Tibial nerve (tissue), 4 donors: ENCODE measurements around the gene IRF5. TPM values are rescaled to one million over a fixed set of nuclear protein-coding genes. Genes with fewer than 3 reads are reported as not detected.
"Not testable (repeated sequence)": the region's sequence is repeated elsewhere in the genome, so short reads cannot be mapped to it uniquely, and the experiment has no call there.

Source experiments
- DNase-seq, 2 donors: peaks; one replicate each; pipeline ENCODE4 v3.0.0-alpha.2; 2019; ENCODE audit warnings: low spot score in 2 of 2
- H3K27ac ChIP-seq, 4 donors: fragments of 200-600 bp; sonication (generic) in 3 of 4; one replicate each; pipeline ENCODE4 v1.5.1; 2017 to 2019; ENCODE audit warnings: mild to moderate bottlenecking in 1 of 4
- H3K27me3 ChIP-seq, 2 donors: fragments of 200-600 bp; sonication (generic) in 1 of 2; one replicate each; pipeline versions ENCODE4 v1.5.1 to v1.6.0; 2017 to 2019
- H3K36me3 ChIP-seq, 3 donors: fragments of 200-600 bp; sonication (generic); one replicate each; pipeline ENCODE4 v1.5.1; 2018 to 2019
- H3K4me1 ChIP-seq, 4 donors: fragments of 200-600 bp; sonication (generic) in 3 of 4; one replicate each; pipeline ENCODE4 v1.5.1; 2017 to 2019
- H3K4me3 ChIP-seq, 4 donors: fragments of 200-600 bp; sonication (generic) in 3 of 4; one replicate each; pipeline ENCODE4 v1.5.1; 2017 to 2019; ENCODE audit warnings: mild to moderate bottlenecking in 1 of 4, moderate library complexity in 1 of 4
- H3K9me3 ChIP-seq, 4 donors: fragments of 200-600 bp; sonication (generic) in 3 of 4; one replicate each; pipeline ENCODE4 v1.5.1; 2017 to 2019
- CTCF ChIP-seq, 5 experiments: fragments of 200-600 bp in 3 of 5; fragments of 450-650 bp in 2 of 5; sonication (generic) in 3 of 5; IDR thresholded peaks; one replicate each; pipeline ENCODE4 v1.5.1; 2016 to 2019; ENCODE audit warnings: antibody characterized with exemption in 5 of 5, mild to moderate bottlenecking in 3 of 5, moderate library complexity in 2 of 5
- EP300 ChIP-seq, 2 donors: sonication (generic); formaldehyde crosslinking; IDR thresholded peaks; one replicate each; pipeline ENCODE4 v1.6.1; 2017; ENCODE audit warnings: antibody characterized with exemption in 2 of 2, mild to moderate bottlenecking in 1 of 2
- POLR2A ChIP-seq, 2 donors: fragments of 450-650 bp; IDR thresholded peaks; one replicate each; pipeline ENCODE4 v1.6.1; 2017; ENCODE audit warnings: antibody characterized with exemption in 2 of 2, mild to moderate bottlenecking in 2 of 2, moderate library complexity in 2 of 2
- WGBS, 2 donors: methylation state at CpG; one replicate each; pipeline ENCODE4 v1.1.5; 2018; 5-methylcytosine and 5-hydroxymethylcytosine counted together
- total RNA-seq, 4 donors: library from RNA; depleted of rRNA; stranded (reverse); fragments of >200 nt; gene quantifications; one replicate each; pipeline ENCODE4 v1.1.0, GENCODE V29; 2016

IRF5 gene
- total RNA-seq, 4 donors from 2014 or later, result 7.8 to 28.8 (median 15.0) TPM

- Histone ChIP-seq H3K4me3 (peak overlapping the region in 3 of 4 donors; percentile 3 to 60 (median 12)), H3K4me1 (peaks cover 0 to 22% (median 9%) of the 10 kb centered on the region in 4 donors), H3K27me3 (peaks cover 0 to 29% of the 10 kb centered on the region in 2 donors), H3K36me3 (no peaks in the 10 kb centered on the region), H3K9me3 (no peaks in the 10 kb centered on the region), H3K27ac (peak overlapping the region in 2 of 4 donors; percentile 2 to 40)
- TF ChIP-seq POLR2A (IDR thresholded peaks at IDR 0.05) (no peak), CTCF (IDR thresholded peaks at IDR 0.05) (no peak)
- 61 to 64% methylated on average over 17 of the region's 18 CpGs for WGBS, 2 donors
- no peak for DNase-seq
Observed at GRCh38 chr7:128939861-128940410, 2.2 kb downstream of the IRF5 start.

- Histone ChIP-seq H3K4me3 (peak overlapping the region in 2 of 4 donors; percentile 12 to 60), H3K9me3 (no peaks in the 10 kb centered on the region), H3K27ac (peak overlapping the region in 2 of 4 donors; percentile 2 to 40), H3K27me3 (peaks cover 0 to 29% of the 10 kb centered on the region in 2 donors), H3K36me3 (no peaks in the 10 kb centered on the region), H3K4me1 (peaks cover 0 to 22% (median 9%) of the 10 kb centered on the region in 4 donors)
- 73 to 76% methylated on average over 18 to 20 of the region's 20 CpGs for WGBS, 2 donors
- DNase-seq, result no peak
- TF ChIP-seq CTCF (IDR thresholded peaks at IDR 0.05) (no peak), EP300 (IDR thresholded peaks at IDR 0.05) (no peak), POLR2A (IDR thresholded peaks at IDR 0.05) (no peak)
Observed at GRCh38 chr7:128940494-128941322, 3.0 kb downstream of the IRF5 start.

- no peak for DNase-seq
- Histone ChIP-seq H3K9me3 (no peaks in the 10 kb centered on the region), H3K4me3 (peak overlapping the region in 1 of 4 donors; percentile 23), H3K36me3 (no peaks in the 10 kb centered on the region), H3K4me1 (peaks cover 0 to 22% (median 9%) of the 10 kb centered on the region in 4 donors), H3K27ac (peak overlapping the region in 1 of 4 donors; percentile 26), H3K27me3 (peaks cover 0 to 29% of the 10 kb centered on the region in 2 donors)
- WGBS, 2 donors, result 83 to 85% methylated on average over 15 of the region's 15 CpGs
- no peak for TF ChIP-seq POLR2A (IDR thresholded peaks at IDR 0.05)
- no peak for TF ChIP-seq CTCF (IDR thresholded peaks at IDR 0.05)
- no peak for TF ChIP-seq EP300 (IDR thresholded peaks at IDR 0.05)
Observed at GRCh38 chr7:128941323-128941890, 3.7 kb downstream of the IRF5 start.

GRCh38 chr7:128941946-128942526 is 4.3 kb downstream of the IRF5 start:
- no peak for TF ChIP-seq POLR2A (IDR thresholded peaks at IDR 0.05)
- no peak for TF ChIP-seq EP300 (IDR thresholded peaks at IDR 0.05)
- no peak for TF ChIP-seq CTCF (IDR thresholded peaks at IDR 0.05)
- Histone ChIP-seq H3K27ac (no peak overlapping the region), H3K9me3 (no peaks in the 10 kb centered on the region), H3K36me3 (no peaks in the 10 kb centered on the region), H3K27me3 (peaks cover 0 to 29% of the 10 kb centered on the region in 2 donors), H3K4me3 (no peak overlapping the region), H3K4me1 (peaks cover 0 to 22% (median 9%) of the 10 kb centered on the region in 4 donors)
- no peak for DNase-seq
- WGBS, 2 donors, result 90% methylated on average over 15 to 16 of the region's 16 CpGs

- peaks cover 0 to 16% (median 7%) of the 10 kb centered on the region in 4 donors for H3K4me1 ChIP-seq
- not testable (repeated sequence) for H3K27ac ChIP-seq, DNase-seq, H3K9me3 ChIP-seq, H3K4me3 ChIP-seq, H3K36me3 ChIP-seq
- 83 to 95% methylated on average over 2 of the region's 2 CpGs for WGBS, 2 donors
- peaks cover 0 to 19% of the 10 kb centered on the region in 2 donors for H3K27me3 ChIP-seq
Observed at GRCh38 chr7:128943251-128943650, 5.5 kb downstream of the IRF5 start.
